ENCODE results near the gene MOB3B. TPM values are rescaled to one million over a fixed set of nuclear protein-coding genes. Genes with fewer than 3 reads are reported as not detected.

Gene MOB3B
- total and polyA plus RNA-seq, 10 of the 15 experiments (the other 5 are each of a cell fraction or from before 2014, with no cell fraction given), result 0.44 to 2.7 (median 0.91) TPM

GRCh38 chr9:27451207-27451797 is 78.3 kb downstream of the MOB3B start:
- no peaks in the 10 kb centered on the region for H3K79me2 ChIP-seq (ENCODE audit: control insufficient read depth, insufficient read depth, low read length)
- in situ Hi-C loops (cut with MboI), result no loop called here
- 68% methylated on average over 3 of the region's 3 CpGs for WGBS (ENCODE audit: insufficient coverage, insufficient replicate concordance, low lambda C conversion rate, missing lambda C conversion rate)

GRCh38 chr9:27450752-27451151 is 78.9 kb downstream of the MOB3B start:
- no peak overlapping the region for H3K4me3 ChIP-seq
- in situ Hi-C loops (cut with MboI) (no loop called here), intact Hi-C loops (cut with micrococcal nuclease; ENCODE audit: unreplicated experiment) (no loop called here)
- no peaks in the 10 kb centered on the region for H3K4me1 ChIP-seq (ENCODE audit: control insufficient read depth, insufficient read depth, low read length)
- BruUV-seq (replicated peaks), result no TSS peak
- ChIA-PET SMC1A (ENCODE audit: uncharacterized antibody, unreplicated experiment) (interaction anchor here (1.2 to 4.1 kb wide), 2 partner anchors 11 to 33 kb away, joined by 3 to 19 read pairs; no protein-coding TSS in a partner anchor), RAD21 (ENCODE audit: unreplicated experiment) (interaction anchor here (0.9 to 1.3 kb wide), 2 partner anchors 9 to 38 kb away, joined by 3 to 4 read pairs; no protein-coding TSS in a partner anchor), CTCF (interaction anchor here (0.5 to 0.8 kb wide), 3 partner anchors 89 to 232 kb away, joined by 3 read pairs; no protein-coding TSS in a partner anchor), POLR2A (interaction anchor here (0.7 to 1.8 kb wide), 2 partner anchors 39 to 63 kb away, joined by 3 to 4 read pairs; no protein-coding TSS in a partner anchor)
- no peaks in the 10 kb centered on the region for H4K20me1 ChIP-seq (ENCODE audit: control insufficient read depth, insufficient read depth)
- no peak overlapping the region for H2AFZ ChIP-seq (ENCODE audit: control insufficient read depth, low read depth, low read length)
- no peaks in the 10 kb centered on the region for H3K36me3 ChIP-seq (ENCODE audit: control insufficient read depth in 2 of 2, insufficient read depth in 2 of 2, low read length in 1 of 2)
- H3K79me2 ChIP-seq (ENCODE audit: control insufficient read depth, insufficient read depth, low read length), result no peaks in the 10 kb centered on the region
- H3K27me3 ChIP-seq (replicated peaks in 1 of 2; ENCODE audit: control insufficient read depth in 2 of 2, insufficient read depth in 2 of 2, low read length in 1 of 2), result no peaks in the 10 kb centered on the region
- no peak overlapping the region for H3K27ac ChIP-seq (ENCODE audit: control insufficient read depth, insufficient read depth)
- no peak overlapping the region for H3K4me2 ChIP-seq (ENCODE audit: control insufficient read depth, insufficient read depth)
- no peak for DNase-seq (ENCODE audit: low read depth, low spot score)
- no peak for FAIRE-seq
- H3K9me3 ChIP-seq (replicated peaks; ENCODE audit: control insufficient read depth, insufficient read depth, low read length), result peaks cover 3% of the 10 kb centered on the region; the same call in 2 of the 3 replicates
- ATAC-seq, result no peak
- H3K9ac ChIP-seq (ENCODE audit: control insufficient read depth, insufficient read depth, low read length), result no peak overlapping the region
- no peak for TF ChIP-seq ZNF592 (IDR thresholded peaks at IDR 0.05)
- TF ChIP-seq NFXL1 (IDR thresholded peaks at IDR 0.05; ENCODE audit: borderline replicate concordance), result no peak
- TF ChIP-seq NFYB (IDR thresholded peaks at IDR 0.05; ENCODE audit: insufficient read depth, low read depth, low read length), result no peak
- TF ChIP-seq STAT1 (conservative IDR thresholded peaks at IDR 0.05), result no peak
- no peak for TF ChIP-seq SPI1 (IDR thresholded peaks at IDR 0.05; ENCODE audit: borderline replicate concordance, insufficient read depth, low read depth, low read length)
- no peak for TF ChIP-seq SMAD5 (IDR thresholded peaks at IDR 0.05; ENCODE audit: low read depth)
- no peak for TF ChIP-seq KAT2A (conservative IDR thresholded peaks at IDR 0.05; ENCODE audit: control insufficient read depth, low read depth, low read length)
- no peak for TF ChIP-seq TBL1XR1 (IDR thresholded peaks at IDR 0.05; ENCODE audit: low read depth, low read length)

More at GRCh38 chr9:27451207-27451797, 78.3 kb downstream of the MOB3B start:
- TF ChIP-seq MEF2A (IDR thresholded peaks at IDR 0.05; ENCODE audit: insufficient read depth, low read depth, low read length) (peak; percentile 15; the same call in 1 of the 2 replicates), JUNB (IDR thresholded peaks at IDR 0.05) (0 out of 2 replicates have a peak, but pooled peaks have one; percentile 2), HCFC1 (IDR thresholded peaks at IDR 0.05; ENCODE audit: low read length) (no peak), HDAC6 (IDR thresholded peaks at IDR 0.05; ENCODE audit: unreplicated experiment) (no peak)
- no peaks in the 10 kb centered on the region for H3K36me3 ChIP-seq (ENCODE audit: control insufficient read depth in 2 of 2, insufficient read depth in 2 of 2, low read length in 1 of 2)
- BruUV-seq (replicated peaks), result no TSS peak
- ChIA-PET RAD21 (ENCODE audit: unreplicated experiment) (interaction anchor here (0.9 to 1.3 kb wide), 2 partner anchors 9 to 37 kb away, joined by 3 to 4 read pairs; no protein-coding TSS in a partner anchor), SMC1A (ENCODE audit: uncharacterized antibody, unreplicated experiment) (interaction anchor here (0.6 to 4.1 kb wide), 6 partner anchors 10 to 107 kb away, joined by 3 to 19 read pairs (median 4); no protein-coding TSS in a partner anchor), CTCF (interaction anchor here (0.5 to 2.4 kb wide), 4 partner anchors 10 to 231 kb away, joined by 3 to 7 read pairs (median 3); no protein-coding TSS in a partner anchor), POLR2A (interaction anchor here (0.7 to 1.8 kb wide), 2 partner anchors 38 to 63 kb away, joined by 3 to 4 read pairs; no protein-coding TSS in a partner anchor)
- no peak overlapping the region for H3K4me3 ChIP-seq
- H3K27me3 ChIP-seq (replicated peaks in 1 of 2; ENCODE audit: control insufficient read depth in 2 of 2, insufficient read depth in 2 of 2, low read length in 1 of 2), result no peaks in the 10 kb centered on the region
- H3K27ac ChIP-seq (ENCODE audit: control insufficient read depth, insufficient read depth), result no peak overlapping the region
- H3K4me1 ChIP-seq (ENCODE audit: control insufficient read depth, insufficient read depth, low read length), result no peaks in the 10 kb centered on the region
- no peak overlapping the region for H2AFZ ChIP-seq (ENCODE audit: control insufficient read depth, low read depth, low read length)
- peaks cover 3% of the 10 kb centered on the region; the same call in 2 of the 3 replicates for H3K9me3 ChIP-seq (replicated peaks; ENCODE audit: control insufficient read depth, insufficient read depth, low read length)
- ATAC-seq, result peak; percentile 42
- intact Hi-C loops (cut with micrococcal nuclease; ENCODE audit: unreplicated experiment), result no loop called here
- no peaks in the 10 kb centered on the region for H4K20me1 ChIP-seq (ENCODE audit: control insufficient read depth, insufficient read depth)
- DNase-seq (ENCODE audit: low read depth, low spot score), result no peak
- no peak overlapping the region for H3K4me2 ChIP-seq (ENCODE audit: control insufficient read depth, insufficient read depth)
- H3K9ac ChIP-seq (ENCODE audit: control insufficient read depth, insufficient read depth, low read length), result no peak overlapping the region
- peak; percentile 44 for FAIRE-seq

All from GM12878 (cell line).